ENCODE data around the gene FHDC1. TPM values are rescaled to one million over a fixed set of nuclear protein-coding genes. Genes with fewer than 3 reads are reported as not detected.

The FHDC1 gene
- total RNA-seq, 1 experiment from 2014 or later, result 0.21 TPM

DNA sequence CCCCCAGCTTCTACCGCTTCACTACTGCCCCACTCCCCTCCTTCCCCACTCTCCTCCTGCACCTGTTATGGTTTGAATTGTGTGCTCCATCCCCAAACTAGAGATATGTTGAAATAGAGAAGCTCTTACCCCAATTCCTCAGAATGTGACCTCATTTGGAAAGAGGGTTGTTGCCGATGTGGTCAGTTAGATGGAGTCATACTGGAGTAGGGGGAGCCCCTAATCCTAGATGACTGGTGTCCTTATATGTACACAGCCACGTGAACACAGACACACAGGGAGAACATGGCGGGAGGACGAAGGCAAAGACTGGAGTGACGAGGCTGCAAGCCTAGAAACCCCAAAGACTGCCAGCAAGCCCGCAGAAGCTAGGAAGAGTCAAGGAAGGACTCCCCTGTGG is 84.3 kb downstream of the FHDC1 start:
- H3K4me3 ChIP-seq (ENCODE audit: low read depth in 2 of 2, low read length in 2 of 2), result no peak overlapping the region
- DNase-seq (ENCODE audit: low read depth, low spot score) (no peak), ATAC-seq (no peak)
- no peaks in the 10 kb centered on the region for H3K4me1 ChIP-seq (ENCODE audit: control insufficient read depth, insufficient read depth, low read length)
- H3K27me3 ChIP-seq (ENCODE audit: control insufficient read depth, insufficient read depth, low read length), result no peaks in the 10 kb centered on the region
- in situ Hi-C loops (cut with HindIII; ENCODE audit: low pct_unique_long_range_greater_than_20kb, low sequenced_read_pairs), result no loop called here
- intact Hi-C loops (cut with micrococcal nuclease; ENCODE audit: unreplicated experiment), result no loop called here
- ChIA-PET CTCF (no interaction called here), POLR2A (no interaction called here)
- TF ChIP-seq TCF7L2 (IDR thresholded peaks at IDR 0.05; ENCODE audit: low read depth, low read length), result no peak
- TF ChIP-seq, protein P1, sequence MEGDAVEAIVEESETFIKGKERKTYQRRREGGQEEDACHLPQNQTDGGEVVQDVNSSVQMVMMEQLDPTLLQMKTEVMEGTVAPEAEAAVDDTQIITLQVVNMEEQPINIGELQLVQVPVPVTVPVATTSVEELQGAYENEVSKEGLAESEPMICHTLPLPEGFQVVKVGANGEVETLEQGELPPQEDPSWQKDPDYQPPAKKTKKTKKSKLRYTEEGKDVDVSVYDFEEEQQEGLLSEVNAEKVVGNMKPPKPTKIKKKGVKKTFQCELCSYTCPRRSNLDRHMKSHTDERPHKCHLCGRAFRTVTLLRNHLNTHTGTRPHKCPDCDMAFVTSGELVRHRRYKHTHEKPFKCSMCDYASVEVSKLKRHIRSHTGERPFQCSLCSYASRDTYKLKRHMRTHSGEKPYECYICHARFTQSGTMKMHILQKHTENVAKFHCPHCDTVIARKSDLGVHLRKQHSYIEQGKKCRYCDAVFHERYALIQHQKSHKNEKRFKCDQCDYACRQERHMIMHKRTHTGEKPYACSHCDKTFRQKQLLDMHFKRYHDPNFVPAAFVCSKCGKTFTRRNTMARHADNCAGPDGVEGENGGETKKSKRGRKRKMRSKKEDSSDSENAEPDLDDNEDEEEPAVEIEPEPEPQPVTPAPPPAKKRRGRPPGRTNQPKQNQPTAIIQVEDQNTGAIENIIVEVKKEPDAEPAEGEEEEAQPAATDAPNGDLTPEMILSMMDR (IDR thresholded peaks at IDR 0.05), result no peak
- no peaks in the 10 kb centered on the region for H3K36me3 ChIP-seq (ENCODE audit: control insufficient read depth, insufficient read depth, low read length)
- no peaks in the 10 kb centered on the region for H3K9me3 ChIP-seq (ENCODE audit: control insufficient read depth, insufficient read depth, low read depth, low read length)
- no TSS peak for BruUV-seq (replicated peaks)
- H3K27ac ChIP-seq (ENCODE audit: low read length), result no peak overlapping the region

DNA sequence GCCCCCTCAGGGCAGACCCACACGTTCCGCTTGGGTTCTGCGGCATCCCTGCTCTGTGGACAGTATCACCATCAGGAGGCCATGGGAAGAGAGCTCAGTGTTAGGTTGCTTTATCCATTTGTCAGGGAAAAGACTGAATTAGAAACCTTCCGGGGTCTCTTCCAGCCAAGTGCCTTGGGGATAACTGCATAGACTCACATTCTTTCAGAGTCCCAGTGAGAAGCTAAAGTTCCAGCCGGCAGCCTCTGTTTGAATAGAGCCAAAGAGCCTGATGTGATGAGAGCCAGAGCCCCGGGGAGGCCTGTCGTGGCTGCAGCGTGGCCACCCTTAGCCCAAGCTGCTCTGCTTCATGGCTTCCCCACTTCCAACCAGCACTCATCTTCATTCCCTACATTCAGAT is 85.2 kb downstream of the FHDC1 start:
- CTCF ChIA-PET, result no interaction called here
- no peak for ATAC-seq
- in situ Hi-C loops (cut with HindIII; ENCODE audit: low pct_unique_long_range_greater_than_20kb, low sequenced_read_pairs), result no loop called here

More for the DNA sequence above, 85.2 kb downstream of the FHDC1 start:
- H3K27ac ChIP-seq (ENCODE audit: low read length), result no peak overlapping the region
- intact Hi-C loops (cut with micrococcal nuclease; ENCODE audit: unreplicated experiment), result no loop called here
- BruUV-seq (replicated peaks), result no TSS peak
- no peaks in the 10 kb centered on the region for H3K4me1 ChIP-seq (ENCODE audit: control insufficient read depth, insufficient read depth, low read length)
- no peaks in the 10 kb centered on the region for H3K9me3 ChIP-seq (ENCODE audit: control insufficient read depth, insufficient read depth, low read depth, low read length)
- POLR2A ChIA-PET, result no interaction called here
- H3K4me3 ChIP-seq (ENCODE audit: low read depth in 2 of 2, low read length in 2 of 2), result no peak overlapping the region
- H3K27me3 ChIP-seq (ENCODE audit: control insufficient read depth, insufficient read depth, low read length), result no peaks in the 10 kb centered on the region
- DNase-seq (ENCODE audit: low read depth, low spot score), result no peak
- no peaks in the 10 kb centered on the region for H3K36me3 ChIP-seq (ENCODE audit: control insufficient read depth, insufficient read depth, low read length)
- no peak for TF ChIP-seq POLR2AphosphoS5 (IDR thresholded peaks at IDR 0.05; ENCODE audit: low read depth, low read length)
- TF ChIP-seq, protein P1 (IDR thresholded peaks at IDR 0.05), result no peak
- TF ChIP-seq SIN3A (IDR thresholded peaks at IDR 0.05; ENCODE audit: borderline replicate concordance, insufficient read depth, low read depth, low read length), result no peak
- TF ChIP-seq TCF7L2 (IDR thresholded peaks at IDR 0.05; ENCODE audit: low read depth, low read length), result no peak
- TF ChIP-seq, protein P2, sequence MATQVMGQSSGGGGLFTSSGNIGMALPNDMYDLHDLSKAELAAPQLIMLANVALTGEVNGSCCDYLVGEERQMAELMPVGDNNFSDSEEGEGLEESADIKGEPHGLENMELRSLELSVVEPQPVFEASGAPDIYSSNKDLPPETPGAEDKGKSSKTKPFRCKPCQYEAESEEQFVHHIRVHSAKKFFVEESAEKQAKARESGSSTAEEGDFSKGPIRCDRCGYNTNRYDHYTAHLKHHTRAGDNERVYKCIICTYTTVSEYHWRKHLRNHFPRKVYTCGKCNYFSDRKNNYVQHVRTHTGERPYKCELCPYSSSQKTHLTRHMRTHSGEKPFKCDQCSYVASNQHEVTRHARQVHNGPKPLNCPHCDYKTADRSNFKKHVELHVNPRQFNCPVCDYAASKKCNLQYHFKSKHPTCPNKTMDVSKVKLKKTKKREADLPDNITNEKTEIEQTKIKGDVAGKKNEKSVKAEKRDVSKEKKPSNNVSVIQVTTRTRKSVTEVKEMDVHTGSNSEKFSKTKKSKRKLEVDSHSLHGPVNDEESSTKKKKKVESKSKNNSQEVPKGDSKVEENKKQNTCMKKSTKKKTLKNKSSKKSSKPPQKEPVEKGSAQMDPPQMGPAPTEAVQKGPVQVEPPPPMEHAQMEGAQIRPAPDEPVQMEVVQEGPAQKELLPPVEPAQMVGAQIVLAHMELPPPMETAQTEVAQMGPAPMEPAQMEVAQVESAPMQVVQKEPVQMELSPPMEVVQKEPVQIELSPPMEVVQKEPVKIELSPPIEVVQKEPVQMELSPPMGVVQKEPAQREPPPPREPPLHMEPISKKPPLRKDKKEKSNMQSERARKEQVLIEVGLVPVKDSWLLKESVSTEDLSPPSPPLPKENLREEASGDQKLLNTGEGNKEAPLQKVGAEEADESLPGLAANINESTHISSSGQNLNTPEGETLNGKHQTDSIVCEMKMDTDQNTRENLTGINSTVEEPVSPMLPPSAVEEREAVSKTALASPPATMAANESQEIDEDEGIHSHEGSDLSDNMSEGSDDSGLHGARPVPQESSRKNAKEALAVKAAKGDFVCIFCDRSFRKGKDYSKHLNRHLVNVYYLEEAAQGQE (IDR thresholded peaks at IDR 0.05; ENCODE audit: insufficient read depth in 1 of 2, low read depth in 2 of 2, low read length in 1 of 2), result no peak
